ENCODE data around the gene CSMD2.
A peak's percentile ranks its signal among the peaks of the same experiment; 100 is the strongest.

CSMD2 gene

DNA sequence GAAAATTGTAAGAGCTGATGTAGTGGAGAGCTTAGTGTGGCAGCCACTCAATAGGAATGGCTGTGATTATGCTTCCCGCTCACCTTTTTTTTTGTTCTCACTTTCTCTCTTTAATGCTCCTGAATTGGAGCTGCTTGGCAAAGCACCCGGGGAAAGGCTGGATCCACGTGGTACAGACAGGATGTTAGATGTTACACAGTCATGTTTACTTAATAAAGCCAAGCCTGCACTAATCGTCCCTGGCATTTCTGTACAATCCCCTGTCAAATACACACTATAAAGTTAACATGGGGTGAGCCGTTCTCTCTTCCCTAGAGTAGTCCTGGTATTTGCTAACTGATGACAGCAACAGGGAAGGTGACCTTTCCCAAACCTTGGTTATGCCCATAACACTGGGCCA, 504.8 kb downstream of the CSMD2 start:
- no peak for DNase-seq

DNA sequence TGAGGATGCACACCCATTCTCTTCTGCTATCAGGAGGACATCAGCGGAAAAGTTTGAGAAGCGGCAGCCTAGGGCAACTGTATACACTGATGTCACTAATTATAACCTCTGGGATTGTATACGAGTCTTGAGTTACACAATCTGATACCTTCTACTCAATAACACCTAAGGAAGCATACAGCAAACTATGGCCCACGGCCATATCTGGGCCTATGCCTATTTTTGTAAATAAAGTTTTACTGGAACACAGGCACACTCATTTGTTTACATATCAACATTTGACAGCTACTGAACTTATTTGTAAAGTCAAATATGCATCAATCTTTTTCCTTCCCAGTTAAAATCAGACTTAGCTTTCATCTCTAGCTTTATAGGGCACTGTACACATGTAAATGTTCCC, 505.4 kb downstream of the CSMD2 start:
- no peak for DNase-seq

- DNase-seq = no peak
Measured at GRCh38 chr1:33657833-33658232, 507.2 kb downstream of the CSMD2 start.

DNA sequence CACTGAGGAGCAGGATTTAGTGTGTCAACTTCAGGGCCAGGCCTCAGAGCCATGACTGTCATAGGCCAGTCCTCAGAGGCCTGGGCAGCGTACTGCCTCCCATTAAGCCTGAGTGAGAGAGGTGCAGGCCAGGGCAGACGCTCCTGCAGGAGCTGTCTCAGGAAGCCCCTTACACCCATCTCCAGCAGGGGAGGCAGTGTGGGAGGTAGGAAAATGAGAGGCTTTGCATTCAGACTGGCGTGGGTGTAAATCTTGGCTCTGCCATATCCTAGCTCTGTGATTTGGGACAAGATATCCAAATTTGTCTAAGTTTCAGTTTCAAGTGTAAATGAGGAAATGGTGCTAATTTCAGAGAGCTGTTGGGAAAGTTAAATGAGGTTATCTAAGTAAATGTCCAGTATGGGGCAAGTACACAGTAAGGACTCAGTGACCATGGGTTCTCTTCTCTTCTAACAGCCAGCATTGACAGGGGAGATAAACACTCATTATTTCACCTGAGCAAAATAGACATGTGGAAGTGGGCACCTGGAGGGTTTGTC, 508.5 kb downstream of the CSMD2 start:
- DNase-seq = no peak

- no peak for DNase-seq
Measured at GRCh38 chr1:33655496-33655895, 509.5 kb downstream of the CSMD2 start.

GRCh38 chr1:33654267-33654834, 510.7 kb downstream of the CSMD2 start:
- DNase-seq = no peak

- no peak for DNase-seq
Measured at GRCh38 chr1:33653226-33653625, 511.8 kb downstream of the CSMD2 start.

DNA sequence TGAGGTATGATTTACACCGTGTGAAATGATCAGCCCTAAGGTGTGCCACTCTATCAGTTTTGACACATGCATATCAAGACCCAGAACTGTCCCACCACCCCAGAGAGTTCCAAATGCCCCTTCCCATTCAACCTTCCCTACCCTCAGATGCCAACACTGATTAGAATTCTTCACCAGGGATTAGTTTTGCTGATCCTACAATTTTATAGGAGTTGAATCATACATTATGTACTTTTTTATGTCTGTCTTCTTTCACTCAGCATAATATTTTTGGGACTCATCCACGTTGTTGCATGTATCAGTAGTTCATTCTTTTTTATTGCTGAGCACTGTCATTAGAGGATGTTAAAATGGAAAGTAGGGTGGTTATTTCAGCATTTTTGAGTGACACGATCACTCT, 514.3 kb downstream of the CSMD2 start:
- no peak for DNase-seq

GRCh38 chr1:33649759-33650158, 515.3 kb downstream of the CSMD2 start:
- DNase-seq = no peak

DNA sequence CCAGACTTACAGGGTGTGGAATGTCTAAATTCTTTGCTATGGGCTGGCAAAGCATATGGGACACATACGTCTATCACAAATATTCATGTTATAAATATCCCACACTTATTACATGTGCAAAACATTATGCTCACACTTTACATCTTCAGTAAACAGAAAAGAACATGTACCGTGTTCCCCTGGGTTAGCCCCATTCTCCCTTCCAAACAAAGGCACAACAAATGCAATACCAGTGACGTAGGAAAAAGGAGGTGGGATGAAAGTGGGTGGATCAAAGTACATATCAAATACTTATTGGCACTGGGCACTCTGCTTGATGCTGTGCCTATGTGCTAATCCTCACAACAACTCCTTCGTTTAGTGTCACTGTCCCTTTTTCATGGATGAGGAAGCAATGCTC, 521.8 kb downstream of the CSMD2 start:
- no peak for DNase-seq

DNA sequence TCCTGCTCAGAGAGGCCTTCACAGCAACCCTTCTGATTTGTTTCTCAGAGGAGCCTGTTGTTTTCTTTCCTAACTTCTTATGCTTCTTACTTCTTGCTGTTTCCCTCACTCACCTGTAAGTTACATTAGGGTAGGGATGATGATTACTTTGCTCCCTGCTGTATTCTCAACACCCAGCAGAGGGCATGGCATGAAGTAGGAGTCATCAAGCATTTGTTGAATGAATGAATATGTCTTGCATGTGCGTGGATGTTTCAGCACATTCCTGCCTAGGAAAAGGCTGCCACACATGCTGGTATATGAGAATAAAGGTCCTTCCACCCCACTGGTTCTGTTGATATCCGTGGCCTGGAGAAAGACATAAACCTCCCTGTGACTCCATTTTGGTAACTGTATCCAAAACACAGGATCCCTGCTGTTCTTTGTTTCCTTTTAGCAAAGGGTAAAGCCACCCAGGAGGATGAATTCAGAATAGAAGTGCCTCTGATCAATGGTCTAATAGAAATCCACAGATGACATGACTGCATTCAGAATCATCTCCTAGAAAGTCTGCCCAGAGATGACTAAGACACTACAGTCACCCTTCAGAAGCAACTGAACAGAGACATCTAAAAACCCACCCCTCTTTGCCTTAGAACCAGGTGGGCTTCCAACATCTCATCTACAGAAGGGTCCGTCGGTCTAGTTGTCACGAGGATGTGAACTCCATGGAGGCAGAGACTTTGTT, 523.8 kb downstream of the CSMD2 start:
- DNase-seq = no peak

DNA sequence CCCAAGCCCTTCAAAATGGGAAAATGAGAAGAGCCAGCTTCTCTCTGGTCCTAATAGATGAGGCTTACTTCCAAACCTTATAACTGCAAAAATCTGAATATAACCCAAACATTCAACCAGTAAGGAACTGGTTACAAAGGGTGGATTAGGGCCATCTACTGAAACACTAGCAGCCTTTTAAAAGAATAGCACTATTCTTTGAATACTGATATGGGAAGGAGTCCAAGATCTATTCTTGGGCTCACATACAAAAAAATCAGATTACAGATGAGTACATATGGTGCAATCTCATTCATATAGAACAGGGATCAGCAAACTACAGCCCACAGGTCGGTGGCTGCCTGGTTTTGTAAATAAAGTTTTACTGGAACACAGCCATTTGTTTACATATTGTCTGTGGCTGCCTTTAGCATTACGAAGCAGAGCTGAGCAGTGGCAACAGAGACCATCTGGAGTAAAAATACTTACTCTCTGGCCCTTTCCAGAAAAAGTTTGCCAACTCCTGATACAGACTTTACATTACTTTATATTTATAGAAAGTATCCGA, 524.8 kb downstream of the CSMD2 start:
- no peak for DNase-seq

- DNase-seq = no peak
Measured at GRCh38 chr1:33637846-33638440, 527.1 kb downstream of the CSMD2 start.

DNA sequence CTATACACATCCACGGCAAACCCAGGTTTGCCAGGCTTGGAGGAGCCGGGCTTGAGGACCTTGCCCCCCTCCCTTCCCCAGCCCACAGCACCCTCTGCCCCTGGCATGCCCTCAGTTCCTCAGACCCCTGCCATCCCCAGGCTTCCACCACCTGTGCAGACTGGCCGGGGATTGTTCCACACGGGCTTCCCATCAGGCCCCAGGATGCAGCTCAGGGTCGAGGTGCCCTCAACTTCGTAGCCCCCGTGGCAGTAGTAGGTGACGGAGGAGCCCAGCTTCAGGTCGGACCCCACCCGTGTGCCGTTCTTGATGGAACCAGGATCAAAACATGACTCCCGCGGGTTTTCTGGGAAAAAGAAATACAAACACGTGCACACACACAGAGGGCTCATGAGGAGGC, 528.8 kb downstream of the CSMD2 start:
- DNase-seq = no peak

GRCh38 chr1:33635336-33636012, 529.6 kb downstream of the CSMD2 start:
- DNase-seq = no peak

- DNase-seq = peak; percentile 22
Measured at GRCh38 chr1:33634806-33635205, 530.2 kb downstream of the CSMD2 start.

- DNase-seq = no peak
Measured at GRCh38 chr1:33634143-33634542, 530.9 kb downstream of the CSMD2 start.

DNA sequence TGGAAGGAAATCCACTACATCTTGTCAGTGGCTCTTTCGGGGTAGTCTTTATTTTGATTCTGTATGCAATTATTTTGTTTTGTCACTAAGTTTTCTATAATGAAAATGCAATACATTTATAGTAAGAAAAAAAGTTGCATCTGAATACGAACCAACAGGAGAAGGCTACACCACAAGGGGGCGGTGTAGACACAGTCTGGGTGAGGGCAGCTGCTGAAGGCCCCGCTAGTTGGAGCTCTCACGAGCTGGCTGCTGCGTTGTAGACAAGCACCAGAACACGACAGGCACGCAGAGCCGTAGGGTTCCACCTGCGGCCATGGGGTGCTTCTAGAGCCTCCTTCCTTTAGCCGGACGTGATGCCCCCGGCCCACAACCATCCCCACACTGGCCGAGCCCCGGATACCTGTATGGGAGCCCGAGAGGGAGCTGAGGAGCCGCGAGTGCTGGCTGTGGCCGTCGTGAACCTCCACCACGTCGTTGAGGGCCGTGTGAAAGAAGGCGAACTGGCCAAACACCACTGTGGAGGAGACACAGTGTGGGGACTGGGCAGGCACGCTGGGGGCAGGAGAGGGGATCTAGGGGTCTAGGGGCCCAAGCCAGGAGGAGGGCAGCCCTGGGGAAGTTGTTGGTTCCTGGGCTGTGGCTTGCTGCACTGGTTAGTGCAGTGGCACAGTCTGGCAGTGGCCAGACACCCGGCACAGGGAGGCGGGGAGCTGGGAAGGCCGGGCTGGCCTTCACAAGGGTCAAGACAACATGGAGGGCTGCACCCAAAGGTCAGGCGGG, 531.8 kb downstream of the CSMD2 start:
- DNase-seq = peak; percentile 85

DNA sequence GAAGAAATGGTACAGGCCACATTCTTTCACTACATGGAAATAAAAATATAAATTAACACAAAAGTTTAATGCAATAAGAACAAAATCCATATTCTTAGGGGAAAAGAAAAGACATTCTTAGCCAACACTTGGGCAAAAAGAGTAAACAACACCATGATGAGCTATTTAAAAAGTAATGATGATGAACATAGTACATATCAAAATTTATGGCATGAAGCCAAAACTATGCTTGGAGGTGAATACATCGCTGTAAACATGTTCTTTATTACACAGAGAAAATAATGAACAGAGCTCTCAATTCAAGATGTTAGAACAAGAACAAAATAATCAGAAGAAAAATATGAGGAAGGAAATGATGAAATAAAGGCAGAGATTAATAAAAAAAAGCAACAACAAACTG, 534.3 kb downstream of the CSMD2 start:
- DNase-seq = no peak

DNA sequence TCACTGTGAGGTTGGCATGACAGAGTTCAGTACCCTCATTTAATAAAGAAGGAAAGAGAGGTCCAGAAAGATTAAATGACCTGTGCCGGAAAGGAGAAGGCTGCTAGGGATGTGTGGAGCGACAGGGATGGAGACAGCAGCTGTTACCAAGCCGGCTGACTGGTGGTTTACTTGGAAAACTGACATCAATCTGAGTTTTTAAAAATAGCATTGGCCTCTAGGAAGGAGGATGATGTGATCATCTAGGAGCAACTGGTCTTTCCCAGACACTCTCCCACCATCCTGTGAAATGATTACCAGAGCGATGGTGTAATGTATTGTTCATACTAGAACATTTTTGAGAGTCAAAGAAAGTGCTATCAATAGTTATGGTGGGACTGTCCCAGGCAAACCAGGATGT, 538.2 kb downstream of the CSMD2 start:
- DNase-seq = no peak

DNA sequence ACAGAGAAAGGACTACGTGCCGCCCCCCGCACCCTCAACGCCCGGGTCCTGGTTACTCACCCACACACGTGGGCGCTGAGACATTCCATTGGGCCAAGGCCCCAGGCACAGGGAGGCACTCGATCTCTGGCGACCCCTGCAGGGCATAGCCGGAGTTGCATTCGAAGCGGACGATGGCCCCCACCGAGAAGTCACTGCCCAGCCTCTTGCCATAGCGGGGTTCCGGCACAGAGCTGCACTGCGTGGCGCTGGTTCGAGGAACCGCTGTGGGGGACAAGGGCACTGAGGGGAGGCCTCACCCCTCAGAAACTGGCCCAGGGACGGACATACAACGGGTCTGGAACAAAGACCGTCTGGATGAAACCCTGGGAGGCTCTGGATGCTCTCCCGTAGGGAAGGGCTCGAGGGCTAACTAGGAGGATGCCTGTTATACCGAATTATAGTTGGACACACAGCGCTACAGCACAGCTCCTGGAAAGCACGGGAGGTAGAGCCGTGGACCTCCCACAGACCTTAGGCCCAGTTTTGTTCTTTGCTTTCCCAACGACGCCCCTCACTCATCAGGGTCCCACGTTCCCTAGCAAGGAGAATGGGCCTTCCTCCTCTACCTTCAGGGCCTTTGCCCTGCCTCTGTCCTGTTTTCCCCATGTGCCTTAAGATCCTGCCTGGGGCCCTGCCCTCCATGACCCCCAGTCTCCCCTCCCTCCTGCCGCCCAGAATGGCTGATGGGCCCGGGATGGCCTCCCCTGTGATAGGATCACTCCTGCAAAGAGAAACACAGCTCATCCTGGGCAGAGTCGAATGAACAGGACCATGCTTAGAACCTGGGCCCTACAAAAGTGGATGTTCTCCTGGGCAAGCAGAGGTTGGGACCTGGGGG, 539.8 kb downstream of the CSMD2 start:
- no peak for DNase-seq
